ENCODE results near the gene XPA.

Gene XPA

DNA sequence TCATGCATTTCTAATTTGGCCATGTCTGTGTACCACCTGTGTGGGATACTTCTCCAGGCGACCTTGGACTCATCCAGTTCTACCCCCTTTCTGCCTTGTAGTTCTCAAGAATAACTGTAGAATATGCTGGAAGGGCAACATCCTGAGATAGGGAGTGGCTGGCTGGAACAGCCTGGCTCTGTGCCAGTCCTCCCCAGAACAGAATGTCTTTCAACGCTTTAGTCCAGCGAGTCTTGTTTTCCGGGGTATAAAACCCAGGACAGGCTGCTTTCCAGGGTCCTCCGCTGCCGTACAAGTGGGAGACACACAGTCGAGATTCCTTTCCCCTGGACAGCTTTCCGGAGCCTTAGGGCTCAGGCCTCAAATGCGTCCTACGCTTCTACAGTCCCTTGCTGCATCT, 45.4 kb upstream of the XPA start:
- Histone ChIP-seq H3K36me3 (replicated peaks; ENCODE audit: insufficient read depth, low read length) (no peaks in the 10 kb centered on the region), H3K4me1 (ENCODE audit: low read length) (no peaks in the 10 kb centered on the region), H3K9ac (ENCODE audit: low read length) (no peak overlapping the region), H3K27ac (ENCODE audit: low read length) (no peak overlapping the region), H3K9me2 (replicated peaks; ENCODE audit: insufficient read depth, low read length) (no peaks in the 10 kb centered on the region), H3K9me3 (replicated peaks; ENCODE audit: insufficient read depth, low read length) (no peaks in the 10 kb centered on the region), H2AFZ (ENCODE audit: low read length) (no peak overlapping the region), H3K4me2 (ENCODE audit: low read depth, low read length) (no peak overlapping the region), H3K4me3 (ENCODE audit: low read length) (no peak overlapping the region), H3F3A (ENCODE audit: insufficient read depth, low read length) (no peaks in the 10 kb centered on the region), H3K27me3 (replicated peaks; ENCODE audit: insufficient read depth, low read length) (no peaks in the 10 kb centered on the region), H4K20me1 (ENCODE audit: insufficient read depth, low read length) (no peaks in the 10 kb centered on the region), H3K79me2 (ENCODE audit: low read length) (no peaks in the 10 kb centered on the region)
- DNase-seq = no peak
- no peak for TF ChIP-seq EZH2 (optimal IDR thresholded peaks at IDR 0.05; ENCODE audit: low read depth, low read length)
- TF ChIP-seq, protein P1, sequence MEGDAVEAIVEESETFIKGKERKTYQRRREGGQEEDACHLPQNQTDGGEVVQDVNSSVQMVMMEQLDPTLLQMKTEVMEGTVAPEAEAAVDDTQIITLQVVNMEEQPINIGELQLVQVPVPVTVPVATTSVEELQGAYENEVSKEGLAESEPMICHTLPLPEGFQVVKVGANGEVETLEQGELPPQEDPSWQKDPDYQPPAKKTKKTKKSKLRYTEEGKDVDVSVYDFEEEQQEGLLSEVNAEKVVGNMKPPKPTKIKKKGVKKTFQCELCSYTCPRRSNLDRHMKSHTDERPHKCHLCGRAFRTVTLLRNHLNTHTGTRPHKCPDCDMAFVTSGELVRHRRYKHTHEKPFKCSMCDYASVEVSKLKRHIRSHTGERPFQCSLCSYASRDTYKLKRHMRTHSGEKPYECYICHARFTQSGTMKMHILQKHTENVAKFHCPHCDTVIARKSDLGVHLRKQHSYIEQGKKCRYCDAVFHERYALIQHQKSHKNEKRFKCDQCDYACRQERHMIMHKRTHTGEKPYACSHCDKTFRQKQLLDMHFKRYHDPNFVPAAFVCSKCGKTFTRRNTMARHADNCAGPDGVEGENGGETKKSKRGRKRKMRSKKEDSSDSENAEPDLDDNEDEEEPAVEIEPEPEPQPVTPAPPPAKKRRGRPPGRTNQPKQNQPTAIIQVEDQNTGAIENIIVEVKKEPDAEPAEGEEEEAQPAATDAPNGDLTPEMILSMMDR (IDR thresholded peaks at IDR 0.05; ENCODE audit: low read length) = no peak
- no peak for TF ChIP-seq EZH2phosphoT487 (IDR thresholded peaks at IDR 0.05; ENCODE audit: low read length)

DNA sequence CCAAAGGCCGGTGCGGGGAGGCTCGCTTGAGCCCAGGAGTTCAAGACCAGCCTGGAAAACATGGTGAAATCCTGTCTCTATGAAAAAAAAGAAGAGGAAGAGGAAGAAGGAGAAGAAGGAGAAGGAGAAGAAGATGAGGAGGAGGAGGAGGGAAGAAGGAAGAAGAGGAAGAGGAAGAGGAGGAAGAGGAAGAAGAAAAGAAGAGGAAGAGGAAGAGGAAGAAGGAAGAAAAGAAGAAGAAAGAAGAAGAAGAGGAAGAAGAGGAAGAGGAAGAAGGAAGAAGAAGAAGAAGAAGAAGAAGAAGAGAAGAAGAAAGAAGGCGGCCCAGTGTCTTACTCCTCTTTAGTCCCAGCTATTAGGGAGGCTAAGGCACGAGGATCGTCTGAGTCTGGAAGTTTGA, 44.8 kb upstream of the XPA start:
- Histone ChIP-seq H4K20me1 (ENCODE audit: insufficient read depth, low read length) (no peaks in the 10 kb centered on the region), H3K9me2 (replicated peaks; ENCODE audit: insufficient read depth, low read length) (no peaks in the 10 kb centered on the region), H3F3A (ENCODE audit: insufficient read depth, low read length) (no peaks in the 10 kb centered on the region), H3K27ac (ENCODE audit: low read length) (no peak overlapping the region), H3K79me2 (ENCODE audit: low read length) (no peaks in the 10 kb centered on the region), H2AFZ (ENCODE audit: low read length) (no peak overlapping the region), H3K4me3 (ENCODE audit: low read length) (no peak overlapping the region), H3K9ac (ENCODE audit: low read length) (no peak overlapping the region), H3K9me3 (replicated peaks; ENCODE audit: insufficient read depth, low read length) (no peaks in the 10 kb centered on the region), H3K27me3 (replicated peaks; ENCODE audit: insufficient read depth, low read length) (no peaks in the 10 kb centered on the region), H3K36me3 (replicated peaks; ENCODE audit: insufficient read depth, low read length) (no peaks in the 10 kb centered on the region), H3K4me1 (ENCODE audit: low read length) (no peaks in the 10 kb centered on the region), H3K4me2 (ENCODE audit: low read depth, low read length) (no peak overlapping the region)
- no peak for DNase-seq
- TF ChIP-seq, protein P1 (IDR thresholded peaks at IDR 0.05; ENCODE audit: low read length) = no peak
- no peak for TF ChIP-seq EZH2 (optimal IDR thresholded peaks at IDR 0.05; ENCODE audit: low read depth, low read length)
- TF ChIP-seq EZH2phosphoT487 (IDR thresholded peaks at IDR 0.05; ENCODE audit: low read length) = no peak

DNA sequence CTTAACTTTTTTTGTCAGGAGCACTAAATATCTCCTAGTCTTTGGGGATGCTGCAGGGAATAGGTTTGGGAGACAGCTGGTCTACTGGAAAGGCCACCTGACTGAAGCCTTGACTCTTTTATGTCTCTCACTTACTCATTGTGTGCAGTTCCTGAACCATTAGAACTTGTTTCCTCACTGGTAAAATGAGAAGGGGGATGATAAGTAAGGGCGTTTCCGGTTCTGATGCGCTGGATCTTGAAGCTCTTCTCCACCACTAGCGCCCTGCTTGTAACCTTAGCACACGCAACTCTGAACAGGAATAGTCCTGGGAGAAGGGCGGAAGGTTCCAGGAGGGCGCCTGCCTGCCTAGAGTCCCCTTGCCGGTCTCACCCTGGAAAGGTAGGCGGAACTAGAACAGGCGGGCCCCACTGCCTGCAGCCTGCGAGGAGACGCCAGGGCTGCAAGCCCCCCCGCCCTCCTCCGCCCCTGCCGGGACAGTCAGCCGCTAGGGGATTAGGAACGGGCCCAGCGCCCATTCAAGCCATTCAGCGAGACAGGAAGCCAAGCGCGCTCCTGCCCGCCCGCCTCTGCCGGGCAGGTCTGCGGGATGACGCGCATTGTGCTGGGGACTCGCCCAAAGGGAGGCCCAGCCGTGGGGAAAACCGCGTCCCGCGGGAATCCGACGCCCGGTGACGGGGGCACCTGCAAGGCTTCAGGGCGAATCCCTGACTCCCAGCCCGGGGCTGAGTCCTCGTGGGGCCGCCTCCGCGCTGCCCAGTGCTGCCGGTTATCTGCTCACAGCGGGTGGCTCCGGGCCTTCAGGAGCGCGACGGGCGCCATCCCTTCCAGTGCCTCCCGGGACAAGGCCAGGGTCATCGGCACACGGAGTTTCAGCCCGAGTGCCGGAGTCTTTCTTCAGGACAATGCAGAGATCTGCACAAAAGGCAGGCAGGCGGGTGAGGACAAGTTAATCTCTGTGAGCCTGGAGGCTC, 44.0 kb upstream of the XPA start:
- H3K4me1 ChIP-seq (ENCODE audit: low read length) = no peaks in the 10 kb centered on the region
- no peak overlapping the region for H3K9ac ChIP-seq (ENCODE audit: low read length)
- no peaks in the 10 kb centered on the region for H4K20me1 ChIP-seq (ENCODE audit: insufficient read depth, low read length)
- H3F3A ChIP-seq (ENCODE audit: insufficient read depth, low read length) = no peaks in the 10 kb centered on the region
- no peak for DNase-seq
- H3K79me2 ChIP-seq (ENCODE audit: low read length) = no peaks in the 10 kb centered on the region
- no peaks in the 10 kb centered on the region for H3K9me2 ChIP-seq (replicated peaks; ENCODE audit: insufficient read depth, low read length)
- no peak overlapping the region for H3K27ac ChIP-seq (ENCODE audit: low read length)
- H3K27me3 ChIP-seq (replicated peaks; ENCODE audit: insufficient read depth, low read length) = no peaks in the 10 kb centered on the region
- TF ChIP-seq, protein P1 (IDR thresholded peaks at IDR 0.05; ENCODE audit: low read length) = no peak
- TF ChIP-seq EZH2 (optimal IDR thresholded peaks at IDR 0.05; ENCODE audit: low read depth, low read length) = no peak
- TF ChIP-seq EZH2phosphoT487 (IDR thresholded peaks at IDR 0.05; ENCODE audit: low read length) = no peak
- no peaks in the 10 kb centered on the region for H3K36me3 ChIP-seq (replicated peaks; ENCODE audit: insufficient read depth, low read length)
- no peak overlapping the region for H2AFZ ChIP-seq (ENCODE audit: low read length)
- H3K4me3 ChIP-seq (ENCODE audit: low read length) = no peak overlapping the region
- no peaks in the 10 kb centered on the region for H3K9me3 ChIP-seq (replicated peaks; ENCODE audit: insufficient read depth, low read length)
- H3K4me2 ChIP-seq (ENCODE audit: low read depth, low read length) = peak overlapping the region; percentile 15; the same call in 1 of the 2 replicates
